Right kidney (tissue), 9 donors: ENCODE data around the gene ENKD1.
"Not testable (repeated sequence)": the region's sequence is repeated elsewhere in the genome, so short reads cannot be mapped to it uniquely, and the experiment has no call there.

ENCODE experiments used
- DNase-seq: peaks from one replicate; pipeline ENCODE4 v3.0.0-alpha.2; 2016
- long read RNA-seq, 8 donors: transcript quantifications; one replicate each; lab custom pipeline, GENCODE V29; 2026

The ENKD1 gene, protein sequence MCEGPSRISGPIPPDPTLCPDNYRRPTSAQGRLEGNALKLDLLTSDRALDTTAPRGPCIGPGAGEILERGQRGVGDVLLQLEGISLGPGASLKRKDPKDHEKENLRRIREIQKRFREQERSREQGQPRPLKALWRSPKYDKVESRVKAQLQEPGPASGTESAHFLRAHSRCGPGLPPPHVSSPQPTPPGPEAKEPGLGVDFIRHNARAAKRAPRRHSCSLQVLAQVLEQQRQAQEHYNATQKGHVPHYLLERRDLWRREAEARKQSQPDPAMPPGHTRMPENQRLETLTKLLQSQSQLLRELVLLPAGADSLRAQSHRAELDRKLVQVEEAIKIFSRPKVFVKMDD
- long read RNA-seq, donor 1, transcript ENKD1-201 (7 exons, 1,579 nt): major isoform, 5 of 9 reads
- long read RNA-seq, donor 1, partial matches to known transcripts: 0 of 9 reads
- long read RNA-seq, donor 1, other reads (novel, unspliced or antisense): 0 of 9 reads
- long read RNA-seq, donor 2, transcript ENKD1-201 (7 exons, 1,579 nt): major isoform, 5 of 7 reads
- long read RNA-seq, donor 2, partial matches to known transcripts: 0 of 7 reads
- long read RNA-seq, donor 2, other reads (novel, unspliced or antisense): 0 of 7 reads
- long read RNA-seq, donor 3, partial matches to known transcripts: 0 of 5 reads
- long read RNA-seq, donor 3, other reads (novel, unspliced or antisense): 0 of 5 reads
- long read RNA-seq, donor 4, transcript ENKD1-207 (4 exons, 1,253 nt): minor isoform, 5 of 19 reads
- long read RNA-seq, donor 4, transcript ENKD1-201 (7 exons, 1,579 nt): major isoform, 10 of 19 reads
- long read RNA-seq, donor 4, partial matches to known transcripts: 0 of 19 reads
- long read RNA-seq, donor 4, other reads (novel, unspliced or antisense): 0 of 19 reads
- long read RNA-seq, donor 5, partial matches to known transcripts: 0 of 8 reads
- long read RNA-seq, donor 5, other reads (novel, unspliced or antisense): 0 of 8 reads
- long read RNA-seq, donor 6, transcript ENKD1-201 (7 exons, 1,579 nt): major isoform, 10 of 12 reads
- long read RNA-seq, donor 6, partial matches to known transcripts: 0 of 12 reads
- long read RNA-seq, donor 6, other reads (novel, unspliced or antisense): 0 of 12 reads
- long read RNA-seq, donor 7: 0 reads
- long read RNA-seq, donor 8, partial matches to known transcripts: 0 of 5 reads
- long read RNA-seq, donor 8, other reads (novel, unspliced or antisense): 0 of 5 reads

DNA sequence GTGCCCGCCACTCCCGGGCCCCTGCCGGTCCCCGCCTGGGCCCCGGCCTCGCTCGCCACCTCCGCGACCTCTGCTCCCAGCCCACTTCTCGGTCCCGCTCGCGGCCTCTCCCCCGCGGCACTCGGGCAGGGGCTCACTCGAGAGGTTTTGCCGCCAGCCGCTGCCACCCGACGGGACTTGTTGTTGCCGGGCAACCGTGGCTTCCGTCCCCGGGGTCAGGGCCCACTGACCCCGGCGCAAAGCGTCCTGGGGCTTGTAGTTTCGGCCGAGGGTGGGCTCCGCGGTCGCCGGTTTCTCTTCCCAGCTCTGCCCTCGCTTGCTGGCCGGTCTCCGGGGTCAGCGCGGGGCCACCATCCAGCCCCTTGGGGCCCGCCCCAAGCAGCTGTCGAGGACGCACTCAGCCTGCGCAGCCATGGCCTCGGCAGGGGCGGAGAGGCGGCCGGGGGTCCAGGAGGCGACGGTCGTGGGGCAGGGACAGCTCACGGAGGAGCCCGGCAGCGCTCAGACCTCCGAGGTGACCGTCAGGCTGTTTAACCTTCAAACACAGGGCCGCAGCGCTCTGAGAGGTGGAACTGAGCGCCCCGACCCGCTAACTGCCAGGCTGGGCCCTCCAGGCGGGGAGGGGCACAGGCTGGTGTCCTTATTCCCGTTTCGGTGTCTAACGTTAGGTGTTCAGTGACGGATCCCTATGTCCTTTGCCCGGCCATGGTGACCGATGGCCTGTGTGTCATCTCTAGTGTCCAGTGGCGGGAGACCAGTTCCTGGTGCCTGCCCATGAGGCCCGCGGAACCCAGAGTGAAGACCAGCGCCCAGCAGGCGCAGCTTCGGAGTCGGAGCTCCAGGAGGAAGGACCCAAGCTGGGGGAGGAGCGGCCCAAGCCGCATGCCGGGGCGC, at the start of gene ENKD1, which contains the start of gene C16orf86:
Gene ENKD1 (minus strand): TSS at position 192 of the 894 bp plus-strand sequence. CDS start 308 bp downstream, outside the sequence.
Gene C16orf86 (plus strand): TSS at position 256 of the 894 bp plus-strand sequence. CDS start 157 bp downstream, at position 413.
- DNase-seq: peak; percentile 85

GRCh38 chr16:67716097-67716496, 49.5 kb upstream of the ENKD1 start:
- no peak for DNase-seq

GRCh38 chr16:67714522-67714921, 48.0 kb upstream of the ENKD1 start:
- no peak for DNase-seq

DNA sequence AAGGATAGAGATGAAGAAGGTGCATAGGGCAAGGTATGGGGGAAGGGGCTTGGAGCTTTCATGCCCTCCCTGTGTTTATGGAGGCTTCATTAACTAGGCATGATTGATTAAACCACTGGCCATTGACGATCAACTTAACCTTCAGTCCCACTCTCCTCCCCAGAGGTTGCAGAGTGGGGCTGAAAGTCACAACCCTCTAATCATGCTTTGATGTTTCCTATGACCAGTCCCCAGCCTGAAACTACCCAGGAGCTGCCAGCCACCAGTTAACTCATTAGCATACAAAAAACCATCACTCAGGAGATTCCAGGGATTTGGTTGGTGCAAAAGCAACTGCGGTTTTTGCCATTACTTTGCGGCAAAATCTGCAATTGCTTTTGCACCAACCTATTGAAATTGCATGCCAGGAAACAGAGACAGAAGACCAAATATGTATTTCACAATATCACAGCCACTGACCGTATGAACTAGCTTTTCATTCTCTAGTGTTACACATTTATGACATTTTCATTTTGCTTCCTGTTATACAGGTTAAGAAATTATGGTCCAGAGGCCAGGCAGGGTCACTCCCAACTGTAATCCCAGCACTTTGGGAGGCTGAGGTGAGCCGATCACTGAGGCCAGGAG, 47.2 kb upstream of the ENKD1 start:
- no peak for DNase-seq

DNA sequence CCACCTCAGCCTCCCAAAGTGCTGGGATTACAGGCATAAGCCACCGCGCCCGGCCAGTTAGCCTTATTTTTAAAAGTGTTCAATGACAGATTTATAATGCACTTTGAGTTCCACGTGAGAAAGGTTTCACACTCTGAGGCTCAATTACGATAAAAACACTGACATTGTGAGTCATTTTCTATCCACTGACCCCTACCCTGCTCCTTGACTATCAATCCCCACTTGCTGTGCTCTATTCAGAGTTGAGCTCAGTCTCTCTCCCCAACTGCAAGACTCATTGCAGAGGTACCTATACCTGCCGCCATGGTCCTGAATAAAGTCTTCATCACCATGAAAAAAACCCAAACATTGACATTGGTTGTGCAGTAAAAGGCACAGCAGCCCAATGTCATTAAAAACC, 44.1 kb upstream of the ENKD1 start:
- no peak for DNase-seq

GRCh38 chr16:67709050-67709449, 42.5 kb upstream of the ENKD1 start:
- DNase-seq: no peak

- no peak for DNase-seq
These were observed 41.8 kb upstream of the ENKD1 start for GRCh38 chr16:67708368-67708771.

DNA sequence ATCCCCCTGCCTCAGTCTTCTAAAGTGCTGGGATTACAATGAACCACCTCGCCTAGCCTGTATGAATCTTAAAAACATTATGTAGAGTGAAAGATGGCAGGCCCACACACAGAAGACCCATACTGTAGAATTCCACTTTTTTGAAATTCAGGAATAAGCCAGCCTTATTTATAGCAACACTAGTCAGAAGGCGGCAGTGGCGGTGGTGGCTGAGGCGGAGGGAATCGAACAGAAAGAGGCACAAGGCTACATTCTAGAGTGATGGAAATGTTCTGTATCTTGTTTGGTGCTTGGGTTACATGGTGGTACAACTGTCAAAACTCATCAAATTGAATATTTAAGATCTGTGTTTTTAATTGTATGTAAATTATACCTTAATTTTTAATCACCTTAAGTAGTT, 41.2 kb upstream of the ENKD1 start:
- no peak for DNase-seq

DNA sequence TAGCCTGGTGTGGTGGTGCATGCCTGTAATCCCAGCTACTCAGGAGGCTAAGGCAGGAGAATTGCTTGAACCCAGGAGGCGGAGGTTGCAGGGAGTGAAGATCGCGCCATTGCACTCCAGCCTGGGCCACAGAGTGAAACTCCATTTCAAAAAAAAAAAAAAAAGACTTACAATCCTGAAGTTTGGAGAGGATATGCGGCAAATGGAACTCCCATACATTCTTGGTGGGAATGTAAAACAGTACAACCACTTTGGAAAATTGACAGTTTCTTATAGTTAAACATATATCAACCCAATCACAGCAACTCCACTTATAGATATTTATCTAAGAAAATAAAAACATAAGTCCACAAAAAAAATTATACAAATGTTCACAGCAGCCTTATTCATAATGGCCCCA, 40.7 kb upstream of the ENKD1 start:
- DNase-seq: no peak

GRCh38 chr16:67704110-67704509, 37.6 kb upstream of the ENKD1 start:
- no peak for DNase-seq

GRCh38 chr16:67703626-67704025, 37.1 kb upstream of the ENKD1 start:
- no peak for DNase-seq

DNA sequence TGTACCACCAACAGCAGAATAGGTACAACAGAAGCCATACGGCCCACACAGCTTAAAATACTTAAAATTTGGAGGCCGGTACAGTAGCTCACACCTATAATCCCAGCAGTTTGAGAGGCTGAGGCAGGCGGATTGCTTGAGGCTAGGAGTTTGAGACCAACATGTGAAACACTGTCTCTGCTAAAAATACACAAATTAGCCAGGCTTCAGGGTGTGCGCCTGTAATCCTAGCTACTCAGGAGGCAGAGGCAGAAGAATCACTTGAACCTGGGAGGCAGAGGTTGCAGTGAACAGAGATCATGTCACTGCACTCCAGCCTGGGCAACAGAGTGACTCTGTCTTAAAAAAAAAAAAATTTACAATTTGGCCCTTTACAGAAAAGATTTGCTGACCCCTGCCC, 35.6 kb upstream of the ENKD1 start:
- no peak for DNase-seq

DNA sequence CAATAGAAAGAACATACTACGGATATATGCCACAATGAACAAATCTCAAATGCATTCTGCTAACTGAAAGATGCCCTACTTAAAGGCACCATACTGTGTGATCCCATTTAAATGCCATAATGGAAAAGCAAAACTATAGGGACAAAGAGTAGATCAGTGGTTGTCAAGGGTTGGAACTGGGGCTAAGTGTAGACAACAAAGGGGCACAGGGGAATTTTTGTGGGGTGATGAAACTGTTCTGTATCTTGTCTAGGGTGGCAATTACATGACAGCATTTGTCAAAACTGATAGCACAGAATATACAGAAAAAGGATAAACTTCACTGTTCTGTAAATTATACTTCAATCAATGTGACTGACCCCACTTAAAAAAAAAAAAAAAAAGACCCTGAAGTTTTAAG, 34.9 kb upstream of the ENKD1 start:
- DNase-seq: no peak

GRCh38 chr16:67699265-67699664, 32.7 kb upstream of the ENKD1 start:
- DNase-seq: no peak

GRCh38 chr16:67697422-67698185, 31.1 kb upstream of the ENKD1 start:
- no peak for DNase-seq

DNA sequence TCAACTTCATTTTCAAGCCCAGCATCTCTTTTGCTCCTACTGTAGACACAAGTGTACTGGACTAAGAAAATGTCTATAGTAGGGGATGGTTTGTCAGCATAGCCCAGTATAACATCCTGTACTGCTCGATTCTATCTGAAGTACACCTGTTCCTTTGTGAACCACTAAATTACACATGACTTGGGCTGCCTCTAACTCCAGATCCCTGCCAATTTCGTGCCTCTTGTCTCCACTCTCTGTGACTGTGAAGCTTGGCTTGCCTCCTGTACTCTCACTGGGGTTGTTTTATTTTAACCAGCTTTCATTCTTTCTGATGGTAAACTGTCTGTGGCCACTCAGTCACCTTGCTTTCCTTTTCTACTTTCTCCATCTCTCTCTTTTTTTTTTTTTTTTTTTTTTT, 28.1 kb upstream of the ENKD1 start:
- DNase-seq: no peak

- not testable (repeated sequence) for DNase-seq
These were observed 27.2 kb upstream of the ENKD1 start for GRCh38 chr16:67693517-67694285.

DNA sequence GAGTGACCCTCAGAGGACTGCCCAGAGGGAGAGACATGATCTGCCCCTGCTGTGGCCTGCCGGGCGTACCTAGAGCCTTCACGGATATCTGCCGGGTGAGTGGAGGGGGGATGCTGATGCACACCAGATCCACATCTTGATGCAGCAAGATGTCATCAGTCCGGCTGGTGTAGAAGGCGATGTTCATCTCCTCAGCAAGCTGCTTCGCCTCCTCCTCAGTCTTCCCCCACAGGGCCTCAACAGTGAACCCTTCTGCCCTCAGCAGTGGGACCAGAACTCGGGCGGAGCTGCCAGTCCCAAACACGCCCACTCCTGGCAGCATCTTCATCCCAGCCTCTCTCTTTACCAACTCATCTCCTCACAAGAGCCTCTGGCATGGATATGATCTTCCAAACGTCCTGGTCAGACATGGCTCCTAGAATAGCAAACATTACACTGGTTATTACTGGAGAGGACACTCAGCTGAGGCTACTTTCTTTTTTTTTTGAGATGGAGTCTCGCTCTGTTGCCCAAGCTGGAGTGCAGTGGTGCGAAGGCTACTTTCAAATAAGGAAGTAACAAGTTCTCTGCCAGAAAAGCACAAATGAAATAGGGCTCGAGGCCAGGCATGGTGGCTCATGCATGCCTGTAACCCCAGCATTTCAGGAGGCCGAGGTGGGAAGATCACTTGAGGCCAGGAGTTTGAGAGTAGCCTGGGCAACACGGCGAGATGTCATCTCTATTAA, 19.0 kb upstream of the ENKD1 start:
- DNase-seq: no peak

- DNase-seq: no peak
These were observed 17.2 kb upstream of the ENKD1 start for GRCh38 chr16:67683767-67684166.
